Esophagus muscularis mucosa (tissue), 3 donors: ENCODE results near the gene RNF144B.

Experiments used
- POLR2AphosphoS5 ChIP-seq, 2 donors: sonication (generic); formaldehyde crosslinking; IDR thresholded peaks; one replicate each; pipeline ENCODE4 v1.6.1; 2017; ENCODE audit warnings: antibody characterized with exemption in 2 of 2
- TF ChIP-seq, protein P1 (sequence below), 3 experiments: fragments of 200-600 bp in 2 of 3; fragments of 450-650 bp in 1 of 3; sonication (generic) in 2 of 3; IDR thresholded peaks; one replicate each; pipeline ENCODE4 v1.5.1; 2017 to 2019; ENCODE audit warnings: antibody characterized with exemption in 3 of 3, mild to moderate bottlenecking in 2 of 3, moderate library complexity in 1 of 3

DNA sequence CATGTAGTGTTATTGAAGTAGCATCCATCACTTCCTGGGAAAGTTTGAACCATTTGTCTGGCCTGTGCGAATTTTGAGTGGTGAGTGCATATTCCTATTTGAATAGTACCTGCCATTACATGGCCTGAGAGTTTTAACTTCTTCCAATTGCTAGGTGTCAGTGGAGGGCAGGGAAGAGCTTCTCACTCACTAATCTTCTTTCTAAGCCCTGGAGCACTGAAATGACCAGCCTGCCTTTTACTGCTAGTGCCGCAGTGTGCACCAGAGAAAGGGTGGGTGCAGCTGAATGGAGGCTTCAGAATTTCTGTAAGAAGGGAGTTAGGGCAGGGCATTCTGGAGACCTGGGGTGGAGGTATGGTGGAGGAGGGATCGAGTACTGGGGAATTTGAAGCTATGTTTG is 45.5 kb downstream of the RNF144B start:
- TF ChIP-seq, protein P1, sequence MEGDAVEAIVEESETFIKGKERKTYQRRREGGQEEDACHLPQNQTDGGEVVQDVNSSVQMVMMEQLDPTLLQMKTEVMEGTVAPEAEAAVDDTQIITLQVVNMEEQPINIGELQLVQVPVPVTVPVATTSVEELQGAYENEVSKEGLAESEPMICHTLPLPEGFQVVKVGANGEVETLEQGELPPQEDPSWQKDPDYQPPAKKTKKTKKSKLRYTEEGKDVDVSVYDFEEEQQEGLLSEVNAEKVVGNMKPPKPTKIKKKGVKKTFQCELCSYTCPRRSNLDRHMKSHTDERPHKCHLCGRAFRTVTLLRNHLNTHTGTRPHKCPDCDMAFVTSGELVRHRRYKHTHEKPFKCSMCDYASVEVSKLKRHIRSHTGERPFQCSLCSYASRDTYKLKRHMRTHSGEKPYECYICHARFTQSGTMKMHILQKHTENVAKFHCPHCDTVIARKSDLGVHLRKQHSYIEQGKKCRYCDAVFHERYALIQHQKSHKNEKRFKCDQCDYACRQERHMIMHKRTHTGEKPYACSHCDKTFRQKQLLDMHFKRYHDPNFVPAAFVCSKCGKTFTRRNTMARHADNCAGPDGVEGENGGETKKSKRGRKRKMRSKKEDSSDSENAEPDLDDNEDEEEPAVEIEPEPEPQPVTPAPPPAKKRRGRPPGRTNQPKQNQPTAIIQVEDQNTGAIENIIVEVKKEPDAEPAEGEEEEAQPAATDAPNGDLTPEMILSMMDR (IDR thresholded peaks at IDR 0.05): no peak
- no peak for TF ChIP-seq POLR2AphosphoS5 (IDR thresholded peaks at IDR 0.05)
